ENCODE results near the gene GLIS1.

The GLIS1 gene

DNA sequence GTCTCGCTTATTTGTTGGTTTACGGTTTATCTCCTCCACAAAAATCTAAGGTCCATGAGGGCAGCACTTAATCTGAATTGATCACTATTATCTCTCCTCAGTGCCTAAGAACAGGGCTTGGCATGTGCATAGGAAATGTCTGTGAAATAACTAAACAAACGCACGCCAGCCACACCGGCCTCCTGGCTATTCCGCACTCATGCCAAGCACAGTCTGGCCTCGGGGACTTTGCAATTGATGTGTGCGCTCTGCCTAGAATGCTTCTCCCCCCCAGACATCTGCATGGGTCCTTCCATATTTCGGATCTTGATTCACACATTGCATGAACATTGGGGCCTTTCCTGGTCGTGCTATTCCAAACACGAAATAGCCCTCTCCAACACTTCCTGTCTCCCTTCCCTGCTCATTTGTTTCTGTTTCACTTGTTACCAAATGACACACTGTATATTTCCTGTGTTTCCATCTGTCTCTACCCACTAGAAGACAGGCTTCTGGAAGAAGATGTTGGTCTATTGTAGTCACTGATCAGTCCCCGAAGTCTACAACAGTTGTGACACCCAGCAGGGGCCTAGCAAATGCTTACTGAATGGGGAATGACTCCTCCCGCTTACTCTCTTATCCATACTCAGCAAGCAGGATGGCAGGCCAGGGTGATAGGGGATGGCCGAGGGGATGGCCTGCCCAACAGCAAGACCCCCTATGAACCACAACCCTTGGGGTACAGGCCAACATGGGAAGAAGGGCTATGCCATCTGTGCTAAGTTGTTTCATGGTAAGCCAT, 93.9 kb downstream of the GLIS1 start:
- CTCF ChIA-PET: no interaction called here
- POLR2A ChIA-PET: no interaction called here

DNA sequence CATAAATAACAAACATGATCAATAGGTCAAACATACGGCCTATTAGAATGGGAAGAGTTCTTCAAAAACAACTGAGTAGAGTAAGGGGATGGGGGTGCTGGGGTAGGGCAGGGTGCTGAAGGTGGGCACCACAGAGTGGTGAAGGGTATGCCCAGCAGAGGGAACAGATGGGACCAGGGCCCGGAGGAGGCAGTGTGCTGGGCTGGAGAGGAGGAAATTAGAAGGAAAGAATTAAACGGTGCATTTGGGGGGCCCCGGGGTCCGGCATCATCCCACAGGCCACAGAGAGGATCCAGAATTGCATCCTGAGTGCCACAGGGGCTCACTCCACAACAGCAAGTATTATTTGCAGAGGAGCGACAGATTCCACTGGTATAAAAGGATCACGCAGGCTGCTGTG, 94.5 kb downstream of the GLIS1 start:
- CTCF ChIA-PET: no interaction called here
- POLR2A ChIA-PET: no interaction called here
- DNase-seq (ENCODE audit: extremely low spot score): no peak
- TF ChIP-seq ELF4 (IDR thresholded peaks at IDR 0.05): no peak
- TF ChIP-seq ARNT (IDR thresholded peaks at IDR 0.05): no peak
- TF ChIP-seq FOXK2 (IDR thresholded peaks at IDR 0.05): no peak
- no peak for TF ChIP-seq ZNF384 (IDR thresholded peaks at IDR 0.05)
- no peak for TF ChIP-seq SP1 (IDR thresholded peaks at IDR 0.05)
- no peak for TF ChIP-seq L3MBTL2 (conservative IDR thresholded peaks at IDR 0.05)

More for the DNA sequence above, 93.9 kb downstream of the GLIS1 start:
- no peak for DNase-seq (ENCODE audit: extremely low spot score)
- TF ChIP-seq NFRKB (IDR thresholded peaks at IDR 0.05) (no peak), FOXK2 (IDR thresholded peaks at IDR 0.05) (no peak), LEF1 (IDR thresholded peaks at IDR 0.05; ENCODE audit: borderline replicate concordance) (no peak), HDGF (IDR thresholded peaks at IDR 0.05; ENCODE audit: borderline replicate concordance) (no peak), FOXA1 (IDR thresholded peaks at IDR 0.05) (no peak), ARNT (IDR thresholded peaks at IDR 0.05) (no peak), L3MBTL2 (conservative IDR thresholded peaks at IDR 0.05) (no peak), CTBP1 (IDR thresholded peaks at IDR 0.05; ENCODE audit: borderline replicate concordance) (no peak), SP1 (IDR thresholded peaks at IDR 0.05) (no peak), TARDBP (IDR thresholded peaks at IDR 0.05) (no peak), SUZ12 (IDR thresholded peaks at IDR 0.05) (no peak), ZNF384 (IDR thresholded peaks at IDR 0.05) (no peak), BHLHE40 (IDR thresholded peaks at IDR 0.05; ENCODE audit: borderline replicate concordance) (no peak), FOXM1 (IDR thresholded peaks at IDR 0.05; ENCODE audit: borderline replicate concordance) (no peak), ELF4 (IDR thresholded peaks at IDR 0.05) (no peak)
- TF ChIP-seq, protein P1, sequence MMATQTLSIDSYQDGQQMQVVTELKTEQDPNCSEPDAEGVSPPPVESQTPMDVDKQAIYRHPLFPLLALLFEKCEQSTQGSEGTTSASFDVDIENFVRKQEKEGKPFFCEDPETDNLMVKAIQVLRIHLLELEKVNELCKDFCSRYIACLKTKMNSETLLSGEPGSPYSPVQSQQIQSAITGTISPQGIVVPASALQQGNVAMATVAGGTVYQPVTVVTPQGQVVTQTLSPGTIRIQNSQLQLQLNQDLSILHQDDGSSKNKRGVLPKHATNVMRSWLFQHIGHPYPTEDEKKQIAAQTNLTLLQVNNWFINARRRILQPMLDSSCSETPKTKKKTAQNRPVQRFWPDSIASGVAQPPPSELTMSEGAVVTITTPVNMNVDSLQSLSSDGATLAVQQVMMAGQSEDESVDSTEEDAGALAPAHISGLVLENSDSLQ (IDR thresholded peaks at IDR 0.05): no peak

DNA sequence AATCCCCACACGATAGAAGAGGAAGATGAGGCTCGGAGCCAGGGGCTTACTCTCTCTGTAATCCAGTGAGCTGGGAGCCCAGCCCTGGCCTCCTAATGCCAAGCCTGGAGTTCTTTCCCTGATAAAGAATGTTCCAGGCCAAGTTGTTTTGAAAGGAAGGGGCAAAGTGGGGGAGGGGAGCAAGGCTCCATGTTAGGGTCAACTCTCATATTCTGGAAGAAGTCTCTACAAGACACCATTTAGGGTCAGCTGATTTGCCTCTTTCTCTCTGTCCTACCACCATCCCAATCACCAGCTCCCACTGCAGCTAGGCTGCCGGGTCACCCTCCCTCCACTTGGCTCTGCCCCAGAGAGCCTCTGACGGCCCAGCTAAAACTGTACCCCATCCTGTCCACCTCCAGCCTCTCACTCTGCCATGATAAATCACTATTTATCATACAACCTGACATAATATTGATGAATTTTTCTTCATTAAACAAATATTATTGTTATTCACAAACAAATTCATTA, 95.0 kb downstream of the GLIS1 start:
- no peak for DNase-seq (ENCODE audit: extremely low spot score)
- ChIA-PET POLR2A (no interaction called here), CTCF (no interaction called here)
- TF ChIP-seq CTBP1 (IDR thresholded peaks at IDR 0.05; ENCODE audit: borderline replicate concordance) (no peak), L3MBTL2 (conservative IDR thresholded peaks at IDR 0.05) (no peak), FOXM1 (IDR thresholded peaks at IDR 0.05; ENCODE audit: borderline replicate concordance) (no peak), TARDBP (IDR thresholded peaks at IDR 0.05) (no peak), ZNF384 (IDR thresholded peaks at IDR 0.05) (no peak), HDGF (IDR thresholded peaks at IDR 0.05; ENCODE audit: borderline replicate concordance) (no peak), ARNT (IDR thresholded peaks at IDR 0.05) (no peak), BHLHE40 (IDR thresholded peaks at IDR 0.05; ENCODE audit: borderline replicate concordance) (no peak), SP1 (IDR thresholded peaks at IDR 0.05) (no peak), FOXK2 (IDR thresholded peaks at IDR 0.05) (no peak), SUZ12 (IDR thresholded peaks at IDR 0.05) (no peak), FOXA1 (IDR thresholded peaks at IDR 0.05) (no peak), LEF1 (IDR thresholded peaks at IDR 0.05; ENCODE audit: borderline replicate concordance) (no peak), ELF4 (IDR thresholded peaks at IDR 0.05) (no peak), NFRKB (IDR thresholded peaks at IDR 0.05) (no peak)
- TF ChIP-seq, protein P1 (IDR thresholded peaks at IDR 0.05): no peak

DNA sequence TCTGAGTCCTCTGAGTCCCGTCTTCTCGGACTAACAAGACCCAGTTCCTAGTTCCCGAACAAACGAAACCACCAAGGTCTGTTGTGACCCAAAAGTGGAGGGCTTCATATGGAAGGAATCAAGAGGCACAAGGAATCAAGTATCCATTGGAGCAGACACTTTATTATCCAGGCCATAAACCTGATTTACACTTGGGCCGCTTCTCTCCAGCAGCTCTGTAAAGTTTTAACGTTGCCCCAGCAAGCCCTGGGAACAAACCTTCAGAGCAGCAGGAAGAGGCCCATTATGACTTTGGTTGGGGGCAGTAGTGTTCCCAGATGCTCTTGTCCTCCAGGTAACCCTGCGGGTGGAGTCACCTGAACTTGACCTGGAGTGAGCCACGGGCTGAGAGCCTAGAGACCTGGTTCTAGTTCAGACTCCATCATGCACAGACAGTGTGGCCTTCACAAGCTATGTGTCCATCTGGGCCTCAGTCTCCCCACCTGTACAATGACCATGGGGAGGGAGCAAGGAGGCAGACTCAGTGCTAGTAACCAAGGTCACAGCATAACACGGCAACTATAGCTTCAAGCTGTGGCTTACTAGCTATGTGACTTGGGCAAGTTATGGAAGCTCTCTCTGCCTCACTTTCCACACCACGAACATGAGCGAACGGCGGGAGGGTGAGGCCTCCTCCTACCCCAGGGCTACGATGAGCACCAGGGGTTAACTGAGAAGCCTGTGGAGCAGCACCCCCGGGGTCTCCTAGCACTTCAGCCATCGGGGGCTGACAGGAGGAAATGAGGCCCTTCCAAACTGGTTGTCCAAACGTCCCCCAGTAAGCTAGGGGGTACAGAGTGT, 95.7 kb downstream of the GLIS1 start:
- TF ChIP-seq ARNT (IDR thresholded peaks at IDR 0.05): no peak
- TF ChIP-seq, protein P1 (IDR thresholded peaks at IDR 0.05): 0 out of 2 replicates have a peak, but pooled peaks have one; percentile 15
- ChIA-PET CTCF (no interaction called here), POLR2A (no interaction called here)
- no peak for DNase-seq (ENCODE audit: extremely low spot score)

DNA sequence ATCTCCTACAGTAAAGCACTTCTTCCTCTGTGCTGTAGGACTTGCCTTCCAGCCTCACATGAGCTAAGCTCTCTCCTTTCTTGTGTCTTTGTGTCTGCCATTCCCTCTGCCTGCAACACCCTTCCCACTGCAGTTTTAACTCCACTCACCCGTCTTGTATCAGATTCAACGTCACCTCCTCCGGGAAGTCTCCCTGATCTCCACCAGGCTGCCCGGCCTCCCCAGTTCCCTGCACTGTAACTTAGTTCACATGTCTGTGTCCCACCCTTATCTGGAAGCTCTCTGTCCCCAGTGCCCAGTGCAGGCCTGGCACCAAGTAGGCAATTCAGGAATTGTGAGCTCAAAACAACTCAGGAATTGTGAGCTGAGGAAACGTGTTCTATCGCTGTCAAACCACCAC, 96.4 kb downstream of the GLIS1 start:
- POLR2A ChIA-PET: no interaction called here
- DNase-seq (ENCODE audit: extremely low spot score): no peak
- no peak for TF ChIP-seq ZNF384 (IDR thresholded peaks at IDR 0.05)
- no peak for TF ChIP-seq CTBP1 (IDR thresholded peaks at IDR 0.05; ENCODE audit: borderline replicate concordance)
- TF ChIP-seq, protein P1 (IDR thresholded peaks at IDR 0.05): no peak
- TF ChIP-seq SP1 (IDR thresholded peaks at IDR 0.05): no peak
- no peak for TF ChIP-seq FOXA1 (IDR thresholded peaks at IDR 0.05)
- no peak for TF ChIP-seq NFRKB (IDR thresholded peaks at IDR 0.05)
- no peak for TF ChIP-seq HDGF (IDR thresholded peaks at IDR 0.05; ENCODE audit: borderline replicate concordance)
- TF ChIP-seq SUZ12 (IDR thresholded peaks at IDR 0.05): no peak
- TF ChIP-seq LEF1 (IDR thresholded peaks at IDR 0.05; ENCODE audit: borderline replicate concordance): no peak
- no peak for TF ChIP-seq ARNT (IDR thresholded peaks at IDR 0.05)
- no peak for TF ChIP-seq BHLHE40 (IDR thresholded peaks at IDR 0.05; ENCODE audit: borderline replicate concordance)
- TF ChIP-seq FOXM1 (IDR thresholded peaks at IDR 0.05; ENCODE audit: borderline replicate concordance): no peak
- no peak for TF ChIP-seq L3MBTL2 (conservative IDR thresholded peaks at IDR 0.05)
- TF ChIP-seq ELF4 (IDR thresholded peaks at IDR 0.05): no peak
- TF ChIP-seq FOXK2 (IDR thresholded peaks at IDR 0.05): no peak
- no peak for TF ChIP-seq TARDBP (IDR thresholded peaks at IDR 0.05)
- CTCF ChIA-PET: no interaction called here
